GM19099 (cell line): ENCODE measurements around the gene MYH16.

Experiments used
- POLR2A ChIP-seq: IDR thresholded peaks from 3 replicates; pipeline ENCODE4 v1.6.1; 2011; ENCODE audit warnings: low read depth; ENCODE audit not compliant: insufficient read length; ENCODE audit errors: extremely low read depth

Gene MYH16

GRCh38 chr7:99254390-99254789 is 18.2 kb upstream of the MYH16 start:
- TF ChIP-seq POLR2A, result no peak

GRCh38 chr7:99255463-99255862 is 17.2 kb upstream of the MYH16 start:
- no peak for TF ChIP-seq POLR2A

- no peak for TF ChIP-seq POLR2A
Observed at GRCh38 chr7:99257065-99257464, 15.6 kb upstream of the MYH16 start.

GRCh38 chr7:99257675-99258074 is 15.0 kb upstream of the MYH16 start:
- TF ChIP-seq POLR2A, result no peak

- TF ChIP-seq POLR2A, result no peak
Observed at GRCh38 chr7:99258501-99258900, 14.1 kb upstream of the MYH16 start.

- TF ChIP-seq POLR2A, result no peak
Observed at GRCh38 chr7:99260395-99260794, 12.2 kb upstream of the MYH16 start.

GRCh38 chr7:99261646-99262045 is 11.0 kb upstream of the MYH16 start:
- no peak for TF ChIP-seq POLR2A

- TF ChIP-seq POLR2A, result no peak
Observed at GRCh38 chr7:99265848-99266480, 6.7 kb upstream of the MYH16 start.

- no peak for TF ChIP-seq POLR2A
Observed at GRCh38 chr7:99267481-99267840, 5.2 kb upstream of the MYH16 start.

GRCh38 chr7:99267841-99268576 is 4.6 kb upstream of the MYH16 start:
- no peak for TF ChIP-seq POLR2A

GRCh38 chr7:99268577-99268908 is 4.1 kb upstream of the MYH16 start:
- no peak for TF ChIP-seq POLR2A

GRCh38 chr7:99270702-99271101 is 1.9 kb upstream of the MYH16 start:
- TF ChIP-seq POLR2A, result no peak

- TF ChIP-seq POLR2A, result no peak
Observed at GRCh38 chr7:99275496-99275895, 2.9 kb downstream of the MYH16 start.

GRCh38 chr7:99278180-99278579 is 5.5 kb downstream of the MYH16 start:
- TF ChIP-seq POLR2A, result no peak

- no peak for TF ChIP-seq POLR2A
Observed at GRCh38 chr7:99287779-99288534, 15.3 kb downstream of the MYH16 start.

- TF ChIP-seq POLR2A, result no peak
Observed at GRCh38 chr7:99289185-99289584, 16.5 kb downstream of the MYH16 start.
